HepG2 (cell line): ENCODE measurements around the gene DENND2A. TPM values are rescaled to one million over a fixed set of nuclear protein-coding genes. Genes with fewer than 3 reads are reported as not detected.

Experiments used
- ATAC-seq: fragments of 200-7000 bp; cut with Tn5 transposase; 3 replicates; pipeline ENCODE4 v1.9.1; 2020; ENCODE audit warnings: mild to moderate bottlenecking, moderate library complexity
- BruUV-seq: library from RNA; stranded (reverse); fragments of 400-500 nt; replicated peaks from 2 replicates; lab custom pipeline; 2021; lab: Mats Ljungman, UMichigan
- CTCF ChIA-PET: fragments of 300-600 bp; formaldehyde crosslinking; extraction: SDS; loops from one replicate; lab custom pipeline; 2021; ENCODE audit warnings: low total read pairs, inconsistent platforms, low intra/inter-chr PET ratio; lab: Yijun Ruan, JAX
- POLR2A ChIA-PET: fragments of 350-600 bp; sonication (Branson Sonifier 250); formaldehyde crosslinking; loops from one replicate; lab custom pipeline; 2020; ENCODE audit warnings: antibody characterized with exemption, inconsistent platforms; lab: Yijun Ruan, JAX
- DNase-seq: peaks from one replicate; pipeline ENCODE4 v3.0.0-alpha.2; 2015; ENCODE audit warnings: low spot score
- FAIRE-seq: peaks from 3 replicates; lab custom pipeline; 2011; peaks lifted over from hg19 to GRCh38; lab: Jason Lieb, UNC
- H2AFZ ChIP-seq: one replicate; pipeline ENCODE4 v1.6.1; 2011; ENCODE audit warnings: low read length, inconsistent platforms
- H3K27ac ChIP-seq: fragments of 300-600 bp; 3 replicates; pipeline ENCODE4 v1.8.0; 2011; ENCODE audit warnings: mixed run types, mild to moderate bottlenecking, mixed read lengths, low read length, inconsistent platforms; ENCODE audit not compliant: insufficient read depth; ENCODE audit errors: extremely low read length
- H3K27me3 ChIP-seq, 2 experiments: fragments of 200-600 bp in 1 of 2; 2 replicates in 1 of 2; 3 replicates in 1 of 2; pipeline versions ENCODE4 v1.6.0 to v1.8.0; 2011; ENCODE audit warnings: low read length in 2 of 2, mild to moderate bottlenecking in 2 of 2, moderate library complexity in 2 of 2, inconsistent platforms in 1 of 2; ENCODE audit not compliant: insufficient read depth in 2 of 2, control insufficient read depth in 1 of 2
- H3K36me3 ChIP-seq, 2 experiments: fragments of 200-600 bp in 1 of 2; replicated peaks in 1 of 2; 2 replicates in 1 of 2; 3 replicates in 1 of 2; pipeline versions ENCODE4 v1.5.1 to v1.8.0; 2011; ENCODE audit warnings: low read length in 2 of 2, inconsistent platforms in 1 of 2; ENCODE audit not compliant: insufficient read depth in 2 of 2, control insufficient read depth in 1 of 2
- H3K4me1 ChIP-seq: 2 replicates; pipeline ENCODE4 v1.5.1; 2012; ENCODE audit warnings: low read length, inconsistent platforms; ENCODE audit not compliant: insufficient read depth
- H3K4me2 ChIP-seq: 2 replicates; pipeline ENCODE4 v1.6.0; 2011; ENCODE audit warnings: low read depth, low read length, inconsistent platforms
- H3K4me3 ChIP-seq, 3 experiments: fragments of 200-600 bp in 1 of 3; sonication (generic), shearing (Covaris generic) in 1 of 3; replicated peaks in 1 of 3; 2 replicates each; pipeline ENCODE4 v1.5.1; 2011 to 2016; ENCODE audit warnings: low read length in 3 of 3, inconsistent platforms in 2 of 3, low read depth in 2 of 3, mild to moderate bottlenecking in 2 of 3, control low read depth in 1 of 3, mixed read lengths in 1 of 3; ENCODE audit not compliant: insufficient read depth in 1 of 3
- H3K79me2 ChIP-seq: one replicate; pipeline ENCODE4 v1.6.1; 2011; ENCODE audit warnings: low read length, inconsistent platforms; ENCODE audit not compliant: insufficient read depth
- H3K9ac ChIP-seq: 2 replicates; pipeline ENCODE4 v1.6.0; 2011; ENCODE audit warnings: mild to moderate bottlenecking, low read depth, low read length, inconsistent platforms; ENCODE audit not compliant: insufficient read depth
- H3K9me3 ChIP-seq: 2 replicates; pipeline ENCODE4 v1.5.1; 2012; ENCODE audit warnings: mild to moderate bottlenecking, low read length
- H4K20me1 ChIP-seq: 2 replicates; pipeline ENCODE4 v1.6.0; 2011; ENCODE audit warnings: inconsistent platforms, mild to moderate bottlenecking, low read length, moderate library complexity; ENCODE audit not compliant: insufficient read depth
- HBP1 ChIP-seq: IDR thresholded peaks from 2 replicates; pipeline ENCODE4 v1.6.1; 2016; ENCODE audit warnings: low read depth, control low read depth
- KDM2A ChIP-seq: sonication (generic); formaldehyde crosslinking; IDR thresholded peaks from 2 replicates; pipeline ENCODE4 v1.4.0; 2020; ENCODE audit warnings: low read depth, missing genetic modification reagents, borderline replicate concordance
- KDM5B ChIP-seq: sonication (generic); formaldehyde crosslinking; IDR thresholded peaks from 2 replicates; pipeline ENCODE4 v1.4.0; 2020; ENCODE audit warnings: missing genetic modification reagents, mild to moderate bottlenecking, borderline replicate concordance
- RAD51 ChIP-seq: fragments of 450-650 bp; IDR thresholded peaks from 2 replicates; pipeline ENCODE4 v1.6.1; 2016; ENCODE audit warnings: borderline replicate concordance
- TOE1 ChIP-seq: sonication (generic); formaldehyde crosslinking; IDR thresholded peaks from 2 replicates; pipeline ENCODE4 v1.4.0; 2020; ENCODE audit warnings: mild to moderate bottlenecking, missing genetic modification reagents
- ZFP90 ChIP-seq: sonication (generic); formaldehyde crosslinking; IDR thresholded peaks from 2 replicates; pipeline ENCODE4 v1.8.0; 2022; ENCODE audit warnings: missing genetic modification reagents, mild to moderate bottlenecking, inconsistent platforms, borderline replicate concordance
- ZNF530 ChIP-seq: sonication (generic); formaldehyde crosslinking; IDR thresholded peaks from 2 replicates; pipeline ENCODE4 v1.5.0; 2020; ENCODE audit warnings: low read depth, mild to moderate bottlenecking, missing genetic modification reagents
- ZNF556 ChIP-seq: sonication (generic); formaldehyde crosslinking; IDR thresholded peaks from 2 replicates; pipeline ENCODE4 v1.4.0; 2020; ENCODE audit warnings: mild to moderate bottlenecking, missing genetic modification reagents, borderline replicate concordance
- ZNF749 ChIP-seq: sonication (generic); formaldehyde crosslinking; IDR thresholded peaks from 2 replicates; pipeline ENCODE4 v1.8.0; 2022; ENCODE audit warnings: mild to moderate bottlenecking, missing genetic modification reagents, moderate library complexity, borderline replicate concordance
- ZNF781 ChIP-seq: sonication (generic); formaldehyde crosslinking; IDR thresholded peaks from 2 replicates; pipeline ENCODE4 v1.5.1; 2020; ENCODE audit warnings: borderline replicate concordance, mild to moderate bottlenecking, missing genetic modification reagents; ENCODE audit errors: not compliant biosample characterization
- WGBS: methylation state at CpG from one replicate; pipeline ENCODE4 v1.1.6; 2017; ENCODE audit warnings: low lambda C conversion rate; 5-methylcytosine and 5-hydroxymethylcytosine counted together
- in situ Hi-C: cut with HindIII; loops from 2 replicates; pipeline ENCODE4 v1.10.0; 2017; ENCODE audit warnings: low pct_unique_long_range_greater_than_20kb; ENCODE audit not compliant: extremely low pct_ligation_motif_present
- intact Hi-C: fragments of 100-400 bp; cut with micrococcal nuclease; formaldehyde crosslinking; loops from one replicate; pipeline ENCODE4 v1.10.0; 2022; ENCODE audit not compliant: unreplicated experiment
- polyA plus RNA-seq, 8 experiments: library from polyadenylated mRNA; depleted of rRNA in 3 of 8; stranded (reverse) in 7 of 8; unstranded in 1 of 8; fragments of >200 nt; fragmentation: Illumina TruSeq in 4 of 8; extraction: Trizol in 4 of 8; gene quantifications; 2 replicates each; pipeline versions ENCODE4 v1.2.1 to v1.2.3, GENCODE V29; 2011 to 2016; ENCODE audit warnings: low read depth in 4 of 8, missing spikeins in 1 of 8, mixed read lengths in 1 of 8; ENCODE audit not compliant: insufficient read depth in 1 of 8
- total RNA-seq, 5 experiments: library from RNA; depleted of rRNA; stranded (reverse); fragments of >200 nt; fragmentation: Illumina TruSeq; extraction: Trizol; gene quantifications; 2 replicates each; pipeline ENCODE4 v1.2.3, GENCODE V29; 2016; ENCODE audit warnings: low read depth in 1 of 5
- TF ChIP-seq, protein P1 (sequence below): IDR thresholded peaks from 2 replicates; pipeline ENCODE4 v1.4.0; 2020; ENCODE audit warnings: mild to moderate bottlenecking, missing genetic modification reagents

Gene DENND2A
- total and polyA plus RNA-seq, 2 of the 13 experiments (the other 11 are each of a cell fraction or from before 2014, with no cell fraction given), result not detected

- TF ChIP-seq, protein P1, sequence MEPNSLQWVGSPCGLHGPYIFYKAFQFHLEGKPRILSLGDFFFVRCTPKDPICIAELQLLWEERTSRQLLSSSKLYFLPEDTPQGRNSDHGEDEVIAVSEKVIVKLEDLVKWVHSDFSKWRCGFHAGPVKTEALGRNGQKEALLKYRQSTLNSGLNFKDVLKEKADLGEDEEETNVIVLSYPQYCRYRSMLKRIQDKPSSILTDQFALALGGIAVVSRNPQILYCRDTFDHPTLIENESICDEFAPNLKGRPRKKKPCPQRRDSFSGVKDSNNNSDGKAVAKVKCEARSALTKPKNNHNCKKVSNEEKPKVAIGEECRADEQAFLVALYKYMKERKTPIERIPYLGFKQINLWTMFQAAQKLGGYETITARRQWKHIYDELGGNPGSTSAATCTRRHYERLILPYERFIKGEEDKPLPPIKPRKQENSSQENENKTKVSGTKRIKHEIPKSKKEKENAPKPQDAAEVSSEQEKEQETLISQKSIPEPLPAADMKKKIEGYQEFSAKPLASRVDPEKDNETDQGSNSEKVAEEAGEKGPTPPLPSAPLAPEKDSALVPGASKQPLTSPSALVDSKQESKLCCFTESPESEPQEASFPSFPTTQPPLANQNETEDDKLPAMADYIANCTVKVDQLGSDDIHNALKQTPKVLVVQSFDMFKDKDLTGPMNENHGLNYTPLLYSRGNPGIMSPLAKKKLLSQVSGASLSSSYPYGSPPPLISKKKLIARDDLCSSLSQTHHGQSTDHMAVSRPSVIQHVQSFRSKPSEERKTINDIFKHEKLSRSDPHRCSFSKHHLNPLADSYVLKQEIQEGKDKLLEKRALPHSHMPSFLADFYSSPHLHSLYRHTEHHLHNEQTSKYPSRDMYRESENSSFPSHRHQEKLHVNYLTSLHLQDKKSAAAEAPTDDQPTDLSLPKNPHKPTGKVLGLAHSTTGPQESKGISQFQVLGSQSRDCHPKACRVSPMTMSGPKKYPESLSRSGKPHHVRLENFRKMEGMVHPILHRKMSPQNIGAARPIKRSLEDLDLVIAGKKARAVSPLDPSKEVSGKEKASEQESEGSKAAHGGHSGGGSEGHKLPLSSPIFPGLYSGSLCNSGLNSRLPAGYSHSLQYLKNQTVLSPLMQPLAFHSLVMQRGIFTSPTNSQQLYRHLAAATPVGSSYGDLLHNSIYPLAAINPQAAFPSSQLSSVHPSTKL, result no peak
- no peak for TF ChIP-seq RAD51
Observed at GRCh38 chr7:140649556-140650205, 9.1 kb upstream of the DENND2A start (continued).

DNA sequence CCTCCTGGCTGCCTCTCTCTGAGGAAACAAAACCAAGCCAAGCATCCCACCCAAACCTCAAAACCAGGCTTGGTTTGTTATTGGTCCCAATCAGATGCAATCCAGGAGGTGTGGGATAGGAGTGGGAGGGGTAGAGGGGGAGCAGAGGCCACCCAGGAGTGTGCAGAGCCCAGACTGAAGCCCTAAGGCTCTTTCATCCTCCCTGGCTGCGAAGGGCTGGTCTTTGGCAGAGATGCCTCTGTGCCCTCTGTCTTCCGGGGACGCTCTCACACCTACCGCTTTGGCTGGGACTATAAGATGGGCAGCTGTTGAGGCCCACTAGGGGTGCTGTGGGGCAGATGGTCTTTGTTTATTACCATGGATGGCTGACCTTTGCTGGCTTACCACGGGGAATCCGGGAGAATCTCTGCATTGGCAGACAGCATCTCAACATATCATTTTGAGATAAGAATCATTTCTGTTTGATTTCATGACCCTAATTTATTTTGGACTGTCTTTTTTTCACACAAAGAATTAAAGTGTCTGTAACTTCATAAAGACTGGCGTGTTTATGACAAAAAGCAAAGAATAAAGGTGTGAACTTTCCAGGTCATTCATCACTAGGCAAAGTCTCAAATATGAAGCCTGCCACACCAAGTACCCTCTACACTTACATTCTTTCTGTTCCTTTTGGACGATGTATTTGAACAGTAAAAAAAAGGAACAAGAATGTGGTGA lies 6.5 kb upstream of the DENND2A start:
- BruUV-seq, result no TSS peak
- H3K4me1 ChIP-seq, result no peaks in the 10 kb centered on the region
- no peak overlapping the region for H3K9ac ChIP-seq
- CTCF ChIA-PET, result interaction anchor here (1.2 kb wide), 1 partner anchor 172 kb away, joined by 3 read pairs; no protein-coding TSS in a partner anchor
- H3K27ac ChIP-seq, result no peak overlapping the region
- POLR2A ChIA-PET, result interaction anchor here (0.6 kb wide), 1 partner anchor 170 kb away, joined by 3 read pairs; no protein-coding TSS in a partner anchor
- peak; percentile 49 for DNase-seq
- intact Hi-C loops, result no loop called here
- no peaks in the 10 kb centered on the region for H3K9me3 ChIP-seq
- 7% methylated on average over 8 of the region's 8 CpGs for WGBS
- FAIRE-seq, result peak; percentile 73
- no peaks in the 10 kb centered on the region for H3K79me2 ChIP-seq
- H2AFZ ChIP-seq, result no peak overlapping the region
- no peaks in the 10 kb centered on the region for H3K36me3 ChIP-seq
- H3K27me3 ChIP-seq, result 0 out of 5 replicates have a peak, but pooled peaks cover 0 to 7% of the 10 kb centered on the region in 2 experiments
- no peak overlapping the region for H3K4me2 ChIP-seq
- ATAC-seq, result peak; percentile 98
- in situ Hi-C loops, result no loop called here
- H3K4me3 ChIP-seq, result no peak overlapping the region
- H4K20me1 ChIP-seq, result no peaks in the 10 kb centered on the region
- TF ChIP-seq KDM2A (CRISPR knock-in tag), result no peak; the same call in 1 of the 2 replicates
- TF ChIP-seq ZNF530 (CRISPR knock-in tag), result no peak
- TF ChIP-seq HBP1 (CRISPR knock-in tag), result no peak
- no peak for TF ChIP-seq ZFP90 (CRISPR knock-in tag)
- no peak for TF ChIP-seq ZNF749 (CRISPR knock-in tag)
- no peak for TF ChIP-seq ZNF781 (CRISPR knock-in tag)
- TF ChIP-seq TOE1 (CRISPR knock-in tag), result no peak
- no peak for TF ChIP-seq KDM5B (CRISPR knock-in tag)
- TF ChIP-seq ZNF556, result no peak
